GM21360 (cell line): ENCODE data around the gene AKR1C8.
"Not testable (repeated sequence)": the region's sequence is repeated elsewhere in the genome, so short reads cannot be mapped to it uniquely, and the experiment has no call there.

Source experiments
- ATAC-seq: cut with Tn5 transposase; IDR thresholded peaks from one replicate; pipeline ENCODE4 v1.9.1; 2021; ENCODE audit warnings: mild to moderate bottlenecking, moderate library complexity; ENCODE audit not compliant: unreplicated experiment

Gene AKR1C8

GRCh38 chr10:5109861-5110260, 75.1 kb downstream of the AKR1C8 start:
- ATAC-seq: not testable (repeated sequence)

GRCh38 chr10:5108658-5109416, 76.1 kb downstream of the AKR1C8 start:
- ATAC-seq: no peak

- ATAC-seq: no peak
Measured at GRCh38 chr10:5107860-5108526, 77.0 kb downstream of the AKR1C8 start.

- no peak for ATAC-seq
Measured at GRCh38 chr10:5106553-5106952, 78.4 kb downstream of the AKR1C8 start.

- no peak for ATAC-seq
Measured at GRCh38 chr10:5105626-5106025, 79.3 kb downstream of the AKR1C8 start.
